Measurements from ENCODE around the gene TEX30. TPM values are rescaled to one million over a fixed set of nuclear protein-coding genes. Genes with fewer than 3 reads are reported as not detected.
A peak's percentile ranks its signal among the peaks of the same experiment; 100 is the strongest.

Gene TEX30
- 24.9 and 26.1 TPM in 2 replicates for total RNA-seq (2012; rRNA removed)

- Histone ChIP-seq H3K4me1 (ENCODE audit: control insufficient read depth, insufficient read depth, low read length) (peaks cover 21% of the 10 kb centered on the region), H3K36me3 (ENCODE audit: insufficient read depth, low read length) (no peaks in the 10 kb centered on the region), H3K4me3 (ENCODE audit: low read length) (peak within 1 kb of the TSS; percentile 81), H3K4me2 (ENCODE audit: low read length) (peak within 1 kb of the TSS; percentile 89), H3K27me3 (ENCODE audit: control insufficient read depth, insufficient read depth, low read length) (no peaks in the 10 kb centered on the region), H3K9me3 (replicated peaks; ENCODE audit: low read length) (no peaks in the 10 kb centered on the region), H3K9ac (ENCODE audit: low read depth, low read length) (peak within 1 kb of the TSS; percentile 81)
Observed at GRCh38 chr13:102773441-102774213, at the start of gene TEX30. TEX30 (minus strand) TSS chr13:102773786; CDS start chr13:102770026, 3,760 bp downstream.

- no peaks in the 10 kb centered on the region for H3K27me3 ChIP-seq (ENCODE audit: control insufficient read depth, insufficient read depth, low read length)
- H3K9ac ChIP-seq (ENCODE audit: low read depth, low read length): no peak overlapping the region
- peaks cover 38% of the 10 kb centered on the region for H3K36me3 ChIP-seq (ENCODE audit: insufficient read depth, low read length)
- no peaks in the 10 kb centered on the region for H3K9me3 ChIP-seq (replicated peaks; ENCODE audit: low read length)
- H3K4me1 ChIP-seq (ENCODE audit: control insufficient read depth, insufficient read depth, low read length): peaks cover 10% of the 10 kb centered on the region
- H3K4me3 ChIP-seq (ENCODE audit: low read length): no peak overlapping the region
- no peak overlapping the region for H3K4me2 ChIP-seq (ENCODE audit: low read length)
Observed at GRCh38 chr13:102817907-102818306, 44.3 kb upstream of the TEX30 start.

- H3K9me3 ChIP-seq (replicated peaks; ENCODE audit: low read length): no peaks in the 10 kb centered on the region
- no peaks in the 10 kb centered on the region for H3K27me3 ChIP-seq (ENCODE audit: control insufficient read depth, insufficient read depth, low read length)
- no peak overlapping the region for H3K4me2 ChIP-seq (ENCODE audit: low read length)
- peaks cover 37% of the 10 kb centered on the region for H3K36me3 ChIP-seq (ENCODE audit: insufficient read depth, low read length)
- H3K4me1 ChIP-seq (ENCODE audit: control insufficient read depth, insufficient read depth, low read length): peaks cover 16% of the 10 kb centered on the region
- H3K9ac ChIP-seq (ENCODE audit: low read depth, low read length): no peak overlapping the region
- H3K4me3 ChIP-seq (ENCODE audit: low read length): no peak overlapping the region
Observed at GRCh38 chr13:102817241-102817640, 43.7 kb upstream of the TEX30 start.

- peaks cover 32% of the 10 kb centered on the region for H3K36me3 ChIP-seq (ENCODE audit: insufficient read depth, low read length)
- no peaks in the 10 kb centered on the region for H3K9me3 ChIP-seq (replicated peaks; ENCODE audit: low read length)
- no peak overlapping the region for H3K4me2 ChIP-seq (ENCODE audit: low read length)
- H3K27me3 ChIP-seq (ENCODE audit: control insufficient read depth, insufficient read depth, low read length): no peaks in the 10 kb centered on the region
- H3K4me1 ChIP-seq (ENCODE audit: control insufficient read depth, insufficient read depth, low read length): peaks cover 17% of the 10 kb centered on the region
- no peak overlapping the region for H3K4me3 ChIP-seq (ENCODE audit: low read length)
- H3K9ac ChIP-seq (ENCODE audit: low read depth, low read length): no peak overlapping the region
Observed at GRCh38 chr13:102816708-102817107, 43.1 kb upstream of the TEX30 start.

GRCh38 chr13:102815788-102816187 is 42.2 kb upstream of the TEX30 start:
- H3K9ac ChIP-seq (ENCODE audit: low read depth, low read length): no peak overlapping the region
- no peak overlapping the region for H3K4me2 ChIP-seq (ENCODE audit: low read length)
- peaks cover 30% of the 10 kb centered on the region for H3K36me3 ChIP-seq (ENCODE audit: insufficient read depth, low read length)
- H3K4me1 ChIP-seq (ENCODE audit: control insufficient read depth, insufficient read depth, low read length): peaks cover 17% of the 10 kb centered on the region
- no peaks in the 10 kb centered on the region for H3K9me3 ChIP-seq (replicated peaks; ENCODE audit: low read length)
- no peaks in the 10 kb centered on the region for H3K27me3 ChIP-seq (ENCODE audit: control insufficient read depth, insufficient read depth, low read length)
- no peak overlapping the region for H3K4me3 ChIP-seq (ENCODE audit: low read length)

GRCh38 chr13:102814793-102815192 is 41.2 kb upstream of the TEX30 start:
- Histone ChIP-seq H3K4me2 (ENCODE audit: low read length) (no peak overlapping the region), H3K9me3 (replicated peaks; ENCODE audit: low read length) (no peaks in the 10 kb centered on the region), H3K4me3 (ENCODE audit: low read length) (no peak overlapping the region), H3K4me1 (ENCODE audit: control insufficient read depth, insufficient read depth, low read length) (peaks cover 17% of the 10 kb centered on the region), H3K27me3 (ENCODE audit: control insufficient read depth, insufficient read depth, low read length) (no peaks in the 10 kb centered on the region), H3K36me3 (ENCODE audit: insufficient read depth, low read length) (peaks cover 33% of the 10 kb centered on the region), H3K9ac (ENCODE audit: low read depth, low read length) (no peak overlapping the region)

- Histone ChIP-seq H3K27me3 (ENCODE audit: control insufficient read depth, insufficient read depth, low read length) (no peaks in the 10 kb centered on the region), H3K4me1 (ENCODE audit: control insufficient read depth, insufficient read depth, low read length) (peaks cover 17% of the 10 kb centered on the region), H3K9ac (ENCODE audit: low read depth, low read length) (no peak overlapping the region), H3K4me2 (ENCODE audit: low read length) (no peak overlapping the region), H3K9me3 (replicated peaks; ENCODE audit: low read length) (no peaks in the 10 kb centered on the region), H3K36me3 (ENCODE audit: insufficient read depth, low read length) (peaks cover 30% of the 10 kb centered on the region), H3K4me3 (ENCODE audit: low read length) (no peak overlapping the region)
Observed at GRCh38 chr13:102814025-102814607, 40.5 kb upstream of the TEX30 start.

GRCh38 chr13:102812611-102813287 is 39.2 kb upstream of the TEX30 start:
- Histone ChIP-seq H3K36me3 (ENCODE audit: insufficient read depth, low read length) (peaks cover 23% of the 10 kb centered on the region), H3K4me3 (ENCODE audit: low read length) (no peak overlapping the region), H3K4me2 (ENCODE audit: low read length) (peak overlapping the region; percentile 49), H3K4me1 (ENCODE audit: control insufficient read depth, insufficient read depth, low read length) (peaks cover 15% of the 10 kb centered on the region), H3K27me3 (ENCODE audit: control insufficient read depth, insufficient read depth, low read length) (no peaks in the 10 kb centered on the region), H3K9me3 (replicated peaks; ENCODE audit: low read length) (no peaks in the 10 kb centered on the region), H3K9ac (ENCODE audit: low read depth, low read length) (peak overlapping the region; percentile 15)

GRCh38 chr13:102807699-102808098 is 34.1 kb upstream of the TEX30 start:
- no peaks in the 10 kb centered on the region for H3K27me3 ChIP-seq (ENCODE audit: control insufficient read depth, insufficient read depth, low read length)
- no peak overlapping the region for H3K4me2 ChIP-seq (ENCODE audit: low read length)
- H3K9ac ChIP-seq (ENCODE audit: low read depth, low read length): no peak overlapping the region
- no peak overlapping the region for H3K4me3 ChIP-seq (ENCODE audit: low read length)
- H3K4me1 ChIP-seq (ENCODE audit: control insufficient read depth, insufficient read depth, low read length): peaks cover 5% of the 10 kb centered on the region
- H3K36me3 ChIP-seq (ENCODE audit: insufficient read depth, low read length): peaks cover 17% of the 10 kb centered on the region
- no peaks in the 10 kb centered on the region for H3K9me3 ChIP-seq (replicated peaks; ENCODE audit: low read length)

- Histone ChIP-seq H3K4me3 (ENCODE audit: low read length) (no peak overlapping the region), H3K9ac (ENCODE audit: low read depth, low read length) (no peak overlapping the region), H3K4me1 (ENCODE audit: control insufficient read depth, insufficient read depth, low read length) (peaks cover 12% of the 10 kb centered on the region), H3K36me3 (ENCODE audit: insufficient read depth, low read length) (peaks cover 11% of the 10 kb centered on the region), H3K4me2 (ENCODE audit: low read length) (no peak overlapping the region), H3K9me3 (replicated peaks; ENCODE audit: low read length) (no peaks in the 10 kb centered on the region), H3K27me3 (ENCODE audit: control insufficient read depth, insufficient read depth, low read length) (no peaks in the 10 kb centered on the region)
Observed at GRCh38 chr13:102805680-102806079, 32.1 kb upstream of the TEX30 start.

- peak overlapping the region; percentile 98 for H3K4me3 ChIP-seq (ENCODE audit: low read length)
- H3K36me3 ChIP-seq (ENCODE audit: insufficient read depth, low read length): peaks cover 6% of the 10 kb centered on the region
- H3K4me2 ChIP-seq (ENCODE audit: low read length): peak overlapping the region; percentile 96
- H3K4me1 ChIP-seq (ENCODE audit: control insufficient read depth, insufficient read depth, low read length): peaks cover 21% of the 10 kb centered on the region
- peak overlapping the region; percentile 92 for H3K9ac ChIP-seq (ENCODE audit: low read depth, low read length)
- no peaks in the 10 kb centered on the region for H3K27me3 ChIP-seq (ENCODE audit: control insufficient read depth, insufficient read depth, low read length)
- H3K9me3 ChIP-seq (replicated peaks; ENCODE audit: low read length): no peaks in the 10 kb centered on the region
Observed at GRCh38 chr13:102800145-102801041, 26.8 kb upstream of the TEX30 start.

Measured in skeletal muscle satellite cell (primary cell).